ENCODE measurements around the gene SUMF2.

DNA sequence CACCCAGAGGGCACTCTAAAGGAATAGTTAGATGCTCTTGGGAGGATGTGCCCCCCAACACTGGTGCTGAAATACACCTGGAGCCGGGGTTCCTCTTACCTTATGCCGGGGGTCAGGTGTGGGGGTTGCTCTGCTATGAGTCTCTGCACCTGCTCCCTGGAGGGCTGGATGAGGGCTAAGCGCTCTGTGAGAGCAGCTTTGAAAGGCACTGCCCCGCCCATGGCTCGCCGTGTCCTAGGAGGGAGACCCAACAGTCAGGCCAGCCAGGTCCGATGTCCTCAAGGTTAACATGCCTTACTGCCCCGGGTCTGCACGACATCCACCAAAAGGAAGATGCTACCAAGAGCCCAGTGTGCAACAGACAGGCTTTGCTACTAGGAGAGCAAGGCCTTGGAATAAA, 44.6 kb upstream of the SUMF2 start:
- TF ChIP-seq, protein P1, sequence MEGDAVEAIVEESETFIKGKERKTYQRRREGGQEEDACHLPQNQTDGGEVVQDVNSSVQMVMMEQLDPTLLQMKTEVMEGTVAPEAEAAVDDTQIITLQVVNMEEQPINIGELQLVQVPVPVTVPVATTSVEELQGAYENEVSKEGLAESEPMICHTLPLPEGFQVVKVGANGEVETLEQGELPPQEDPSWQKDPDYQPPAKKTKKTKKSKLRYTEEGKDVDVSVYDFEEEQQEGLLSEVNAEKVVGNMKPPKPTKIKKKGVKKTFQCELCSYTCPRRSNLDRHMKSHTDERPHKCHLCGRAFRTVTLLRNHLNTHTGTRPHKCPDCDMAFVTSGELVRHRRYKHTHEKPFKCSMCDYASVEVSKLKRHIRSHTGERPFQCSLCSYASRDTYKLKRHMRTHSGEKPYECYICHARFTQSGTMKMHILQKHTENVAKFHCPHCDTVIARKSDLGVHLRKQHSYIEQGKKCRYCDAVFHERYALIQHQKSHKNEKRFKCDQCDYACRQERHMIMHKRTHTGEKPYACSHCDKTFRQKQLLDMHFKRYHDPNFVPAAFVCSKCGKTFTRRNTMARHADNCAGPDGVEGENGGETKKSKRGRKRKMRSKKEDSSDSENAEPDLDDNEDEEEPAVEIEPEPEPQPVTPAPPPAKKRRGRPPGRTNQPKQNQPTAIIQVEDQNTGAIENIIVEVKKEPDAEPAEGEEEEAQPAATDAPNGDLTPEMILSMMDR (conservative IDR thresholded peaks at IDR 0.05; ENCODE audit: low read depth, low read length) = no peak
- TF ChIP-seq CEBPB (IDR thresholded peaks at IDR 0.05; ENCODE audit: low read depth, low read length) = no peak
- TF ChIP-seq POLR2A (IDR thresholded peaks at IDR 0.05; ENCODE audit: low read depth, low read length) = no peak
- no peak for TF ChIP-seq MXI1 (IDR thresholded peaks at IDR 0.05; ENCODE audit: borderline replicate concordance, low read depth, low read length)
- TF ChIP-seq RFX5 (IDR thresholded peaks at IDR 0.05; ENCODE audit: low read depth, low read length) = no peak
